Fibroblast of mammary gland (primary cell): Measurements from ENCODE around the gene CDK1.
A peak's percentile ranks its signal among the peaks of the same experiment; 100 is the strongest.

ENCODE experiments used
- DNase-seq: peaks from one replicate; pipeline ENCODE4 v3.0.0-alpha.2; 2010; ENCODE audit warnings: low read depth
- H3K4me3 ChIP-seq: 2 replicates; pipeline ENCODE4 v1.5.1; 2011; ENCODE audit warnings: low read depth, mild to moderate bottlenecking, low read length, moderate library complexity; ENCODE audit not compliant: control insufficient read depth
- CTCF ChIP-seq: conservative IDR thresholded peaks from 2 replicates; pipeline ENCODE4 v1.5.1; 2011; ENCODE audit warnings: low read depth, low read length, inconsistent platforms; ENCODE audit not compliant: control insufficient read depth, insufficient read depth

CDK1 gene

GRCh38 chr10:60789340-60789739 is 11.1 kb downstream of the CDK1 start:
- H3K4me3 ChIP-seq: no peak overlapping the region
- TF ChIP-seq CTCF: no peak
- no peak for DNase-seq

- no peak for TF ChIP-seq CTCF
- no peak overlapping the region for H3K4me3 ChIP-seq
- no peak for DNase-seq
These were observed 16.7 kb downstream of the CDK1 start for GRCh38 chr10:60794953-60795352.

- no peak overlapping the region for H3K4me3 ChIP-seq
- TF ChIP-seq CTCF: no peak
- no peak for DNase-seq
These were observed 17.4 kb downstream of the CDK1 start for GRCh38 chr10:60795465-60796202.

- no peak for TF ChIP-seq CTCF
- H3K4me3 ChIP-seq: no peak overlapping the region
- DNase-seq: no peak
These were observed 18.2 kb downstream of the CDK1 start for GRCh38 chr10:60796481-60796880.

- TF ChIP-seq CTCF: no peak
- H3K4me3 ChIP-seq: no peak overlapping the region
- DNase-seq: no peak
These were observed 18.9 kb downstream of the CDK1 start for GRCh38 chr10:60797200-60797599.

GRCh38 chr10:60798031-60798430 is 19.8 kb downstream of the CDK1 start:
- TF ChIP-seq CTCF: no peak

GRCh38 chr10:60798870-60799269 is 20.6 kb downstream of the CDK1 start:
- no peak for TF ChIP-seq CTCF
- DNase-seq: no peak
- no peak overlapping the region for H3K4me3 ChIP-seq

More at GRCh38 chr10:60798031-60798430, 19.8 kb downstream of the CDK1 start:
- H3K4me3 ChIP-seq: no peak overlapping the region
- DNase-seq: peak; percentile 34
